ENCODE data around the gene MYO7B.

DNA sequence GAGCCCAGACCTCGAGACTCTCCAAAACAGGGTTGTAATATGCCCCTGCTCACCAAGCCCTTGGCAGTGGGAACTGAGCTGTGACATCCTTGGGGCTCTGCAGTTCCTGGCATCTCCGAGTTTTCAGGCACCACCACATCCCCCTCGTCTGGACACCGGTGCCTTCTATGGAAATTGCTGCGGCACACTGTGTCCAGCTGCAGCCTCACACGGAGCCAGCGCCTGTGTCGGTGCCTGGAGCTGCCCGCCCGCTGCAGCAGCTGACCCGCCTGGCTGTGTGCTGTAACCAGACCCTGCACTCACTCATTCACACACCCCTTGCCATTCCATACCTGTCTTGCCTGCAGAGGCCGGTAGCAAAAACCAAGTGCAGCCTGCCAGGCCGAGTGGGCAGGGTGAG lies 21.0 kb upstream of the MYO7B start:
- TF ChIP-seq, protein P1, sequence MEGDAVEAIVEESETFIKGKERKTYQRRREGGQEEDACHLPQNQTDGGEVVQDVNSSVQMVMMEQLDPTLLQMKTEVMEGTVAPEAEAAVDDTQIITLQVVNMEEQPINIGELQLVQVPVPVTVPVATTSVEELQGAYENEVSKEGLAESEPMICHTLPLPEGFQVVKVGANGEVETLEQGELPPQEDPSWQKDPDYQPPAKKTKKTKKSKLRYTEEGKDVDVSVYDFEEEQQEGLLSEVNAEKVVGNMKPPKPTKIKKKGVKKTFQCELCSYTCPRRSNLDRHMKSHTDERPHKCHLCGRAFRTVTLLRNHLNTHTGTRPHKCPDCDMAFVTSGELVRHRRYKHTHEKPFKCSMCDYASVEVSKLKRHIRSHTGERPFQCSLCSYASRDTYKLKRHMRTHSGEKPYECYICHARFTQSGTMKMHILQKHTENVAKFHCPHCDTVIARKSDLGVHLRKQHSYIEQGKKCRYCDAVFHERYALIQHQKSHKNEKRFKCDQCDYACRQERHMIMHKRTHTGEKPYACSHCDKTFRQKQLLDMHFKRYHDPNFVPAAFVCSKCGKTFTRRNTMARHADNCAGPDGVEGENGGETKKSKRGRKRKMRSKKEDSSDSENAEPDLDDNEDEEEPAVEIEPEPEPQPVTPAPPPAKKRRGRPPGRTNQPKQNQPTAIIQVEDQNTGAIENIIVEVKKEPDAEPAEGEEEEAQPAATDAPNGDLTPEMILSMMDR (IDR thresholded peaks at IDR 0.05; ENCODE audit: insufficient read depth, low read length), result no peak
- no peak; the same call in 1 of the 2 replicates for TF ChIP-seq POLR2AphosphoS5 (IDR thresholded peaks at IDR 0.05; ENCODE audit: low read depth)
- TF ChIP-seq SPI1 (IDR thresholded peaks at IDR 0.05; ENCODE audit: borderline replicate concordance, low read depth), result no peak
- TF ChIP-seq GABPA (IDR thresholded peaks at IDR 0.05; ENCODE audit: low read depth), result no peak
- TF ChIP-seq, protein P2, sequence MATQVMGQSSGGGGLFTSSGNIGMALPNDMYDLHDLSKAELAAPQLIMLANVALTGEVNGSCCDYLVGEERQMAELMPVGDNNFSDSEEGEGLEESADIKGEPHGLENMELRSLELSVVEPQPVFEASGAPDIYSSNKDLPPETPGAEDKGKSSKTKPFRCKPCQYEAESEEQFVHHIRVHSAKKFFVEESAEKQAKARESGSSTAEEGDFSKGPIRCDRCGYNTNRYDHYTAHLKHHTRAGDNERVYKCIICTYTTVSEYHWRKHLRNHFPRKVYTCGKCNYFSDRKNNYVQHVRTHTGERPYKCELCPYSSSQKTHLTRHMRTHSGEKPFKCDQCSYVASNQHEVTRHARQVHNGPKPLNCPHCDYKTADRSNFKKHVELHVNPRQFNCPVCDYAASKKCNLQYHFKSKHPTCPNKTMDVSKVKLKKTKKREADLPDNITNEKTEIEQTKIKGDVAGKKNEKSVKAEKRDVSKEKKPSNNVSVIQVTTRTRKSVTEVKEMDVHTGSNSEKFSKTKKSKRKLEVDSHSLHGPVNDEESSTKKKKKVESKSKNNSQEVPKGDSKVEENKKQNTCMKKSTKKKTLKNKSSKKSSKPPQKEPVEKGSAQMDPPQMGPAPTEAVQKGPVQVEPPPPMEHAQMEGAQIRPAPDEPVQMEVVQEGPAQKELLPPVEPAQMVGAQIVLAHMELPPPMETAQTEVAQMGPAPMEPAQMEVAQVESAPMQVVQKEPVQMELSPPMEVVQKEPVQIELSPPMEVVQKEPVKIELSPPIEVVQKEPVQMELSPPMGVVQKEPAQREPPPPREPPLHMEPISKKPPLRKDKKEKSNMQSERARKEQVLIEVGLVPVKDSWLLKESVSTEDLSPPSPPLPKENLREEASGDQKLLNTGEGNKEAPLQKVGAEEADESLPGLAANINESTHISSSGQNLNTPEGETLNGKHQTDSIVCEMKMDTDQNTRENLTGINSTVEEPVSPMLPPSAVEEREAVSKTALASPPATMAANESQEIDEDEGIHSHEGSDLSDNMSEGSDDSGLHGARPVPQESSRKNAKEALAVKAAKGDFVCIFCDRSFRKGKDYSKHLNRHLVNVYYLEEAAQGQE (IDR thresholded peaks at IDR 0.05; ENCODE audit: insufficient replicate concordance, low read depth), result no peak
